Caco-2 (cell line): ENCODE data around the gene GNG7. TPM values are rescaled to one million over a fixed set of nuclear protein-coding genes. Genes with fewer than 3 reads are reported as not detected.

Experiments
- BruUV-seq: library from RNA; stranded (reverse); fragments of 400-500 nt; replicated peaks from 2 replicates; lab custom pipeline; 2021; lab: Mats Ljungman, UMichigan
- CTCF ChIA-PET: fragments of 300-600 bp; sonication (Branson Sonifier 250); formaldehyde crosslinking; loops from one replicate; lab custom pipeline; 2022; ENCODE audit warnings: antibody characterized with exemption; lab: Charles Lee
- POLR2A ChIA-PET: fragments of 300-600 bp; sonication (Branson Sonifier 250); formaldehyde crosslinking; loops from one replicate; lab custom pipeline; 2022; ENCODE audit warnings: antibody characterized with exemption; lab: Charles Lee
- DNase-seq, 2 experiments: peaks; one replicate each; pipeline versions ENCODE4 v3.0.0 to v3.0.0-alpha.2; 2020 to 2022
- H3K27me3 ChIP-seq: replicated peaks from 2 replicates; pipeline ENCODE4 v1.6.0; 2011; ENCODE audit warnings: low read length; ENCODE audit not compliant: control insufficient read depth, insufficient read depth
- H3K36me3 ChIP-seq: 2 replicates; pipeline ENCODE4 v1.5.1; 2011; ENCODE audit warnings: low read length; ENCODE audit not compliant: control insufficient read depth, insufficient read depth
- H3K4me1 ChIP-seq: fragments of 250-450 bp; sonication (Bioruptor Pico); 2 replicates; pipeline ENCODE4 v1.5.1; 2020; ENCODE audit warnings: mild to moderate bottlenecking
- H3K4me3 ChIP-seq: 2 replicates; pipeline ENCODE4 v1.5.1; 2011; ENCODE audit warnings: low read depth, mild to moderate bottlenecking, control low read depth, low read length
- H3K9me3 ChIP-seq: fragments of 250-450 bp; sonication (Bioruptor Pico); 2 replicates; pipeline ENCODE4 v1.5.1; 2020; ENCODE audit warnings: mild to moderate bottlenecking, moderate library complexity
- H3K27ac Mint-ChIP-seq: one replicate; pipeline ENCODE4 v1.8.0; 2022; ENCODE audit warnings: mixed read lengths; ENCODE audit not compliant: unreplicated experiment
- H3K27me3 Mint-ChIP-seq: one replicate; pipeline ENCODE4 v1.8.0; 2022; ENCODE audit warnings: mixed read lengths; ENCODE audit not compliant: insufficient read depth, unreplicated experiment
- H3K36me3 Mint-ChIP-seq: one replicate; pipeline ENCODE4 v1.8.0; 2022; ENCODE audit warnings: mild to moderate bottlenecking, mixed read lengths; ENCODE audit not compliant: insufficient read depth, unreplicated experiment
- H3K4me1 Mint-ChIP-seq: one replicate; pipeline ENCODE4 v1.8.0; 2022; ENCODE audit warnings: low read depth, mixed read lengths; ENCODE audit not compliant: unreplicated experiment
- H3K4me3 Mint-ChIP-seq: one replicate; pipeline ENCODE4 v1.8.0; 2022; ENCODE audit warnings: mild to moderate bottlenecking, moderate library complexity, mixed read lengths; ENCODE audit not compliant: unreplicated experiment
- H3K9me3 Mint-ChIP-seq: one replicate; pipeline ENCODE4 v1.8.0; 2022; ENCODE audit warnings: mixed read lengths; ENCODE audit not compliant: unreplicated experiment
- CTCF ChIP-seq, 2 experiments: fragments of 200-600 bp in 1 of 2; IDR thresholded peaks; 1 replicate in 1 of 2; 2 replicates in 1 of 2; pipeline versions ENCODE4 v1.5.1 to v1.8.0; 2011 to 2022; ENCODE audit warnings: antibody characterized with exemption in 1 of 2, control low read depth in 1 of 2, inconsistent platforms in 1 of 2, low read depth in 1 of 2, low read length in 1 of 2, mild to moderate bottlenecking in 1 of 2, moderate library complexity in 1 of 2; ENCODE audit not compliant: insufficient read depth in 1 of 2, severe bottlenecking in 1 of 2, unreplicated experiment in 1 of 2
- intact Hi-C: fragments of 100-400 bp; cut with micrococcal nuclease; formaldehyde crosslinking; loops from one replicate; pipeline ENCODE4 v1.10.0; 2022; ENCODE audit not compliant: unreplicated experiment
- total RNA-seq: library from RNA; stranded (reverse); gene quantifications from 2 replicates; pipeline ENCODE4 v1.2.3, GENCODE V29; 2022

GNG7 gene
- total RNA-seq, 1 experiment from 2014 or later, result 0.43 TPM

GRCh38 chr19:2487090-2487489, 215.4 kb downstream of the GNG7 start:
- H3K9me3 ChIP-seq, result no peaks in the 10 kb centered on the region
- no peaks in the 10 kb centered on the region for H3K36me3 ChIP-seq
- Mint-ChIP-seq H3K27ac (no peak overlapping the region), H3K9me3 (peaks cover 11% of the 10 kb centered on the region), H3K27me3 (no peaks in the 10 kb centered on the region), H3K4me3 (no peak overlapping the region), H3K36me3 (no peaks in the 10 kb centered on the region), H3K4me1 (peaks cover 9% of the 10 kb centered on the region)
- H3K4me1 ChIP-seq, result peaks cover 11% of the 10 kb centered on the region
- H3K27me3 ChIP-seq, result no peaks in the 10 kb centered on the region
- no TSS peak for BruUV-seq
- no peak for TF ChIP-seq CTCF (IDR thresholded peaks at IDR 0.05; ENCODE audit: insufficient read depth in 1 of 2, low read depth in 1 of 2, low read length in 1 of 2, severe bottlenecking in 1 of 2, unreplicated experiment in 1 of 2)
- ChIA-PET CTCF (no interaction called here), POLR2A (interaction anchor here (0.9 kb wide), 1 partner anchor 11 kb away, joined by 5 read pairs; the partner anchor contains the start of gene GADD45B)
- intact Hi-C loops, result no loop called here
- no peak overlapping the region for H3K4me3 ChIP-seq
- DNase-seq, result no peak

DNA sequence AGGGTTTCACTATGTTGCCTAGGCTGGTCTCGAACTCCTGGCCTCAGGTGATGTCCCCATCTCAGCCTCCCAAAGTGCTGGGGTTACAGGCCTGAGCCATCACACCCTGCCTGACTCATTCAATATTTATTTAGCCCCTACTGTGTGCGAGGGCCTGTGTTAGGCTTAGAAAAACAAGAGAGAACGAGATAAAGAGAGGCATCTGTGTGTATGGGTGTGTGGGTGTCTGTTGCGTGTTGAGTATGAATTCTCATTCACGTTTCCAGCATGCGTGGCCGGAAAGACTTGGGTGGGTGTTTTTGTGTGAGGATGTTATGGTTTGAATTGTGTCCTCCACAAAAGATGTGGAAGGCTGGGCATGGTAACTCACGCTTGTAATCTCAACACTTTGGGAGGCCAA, 217.1 kb downstream of the GNG7 start:
- peaks cover 5% of the 10 kb centered on the region for H3K36me3 Mint-ChIP-seq
- POLR2A ChIA-PET, result interaction anchor here (0.7 kb wide), 1 partner anchor 252 kb away, joined by 3 read pairs; no protein-coding TSS in a partner anchor
- TF ChIP-seq CTCF (IDR thresholded peaks at IDR 0.05; ENCODE audit: insufficient read depth in 1 of 2, low read depth in 1 of 2, low read length in 1 of 2, severe bottlenecking in 1 of 2, unreplicated experiment in 1 of 2), result no peak

DNA sequence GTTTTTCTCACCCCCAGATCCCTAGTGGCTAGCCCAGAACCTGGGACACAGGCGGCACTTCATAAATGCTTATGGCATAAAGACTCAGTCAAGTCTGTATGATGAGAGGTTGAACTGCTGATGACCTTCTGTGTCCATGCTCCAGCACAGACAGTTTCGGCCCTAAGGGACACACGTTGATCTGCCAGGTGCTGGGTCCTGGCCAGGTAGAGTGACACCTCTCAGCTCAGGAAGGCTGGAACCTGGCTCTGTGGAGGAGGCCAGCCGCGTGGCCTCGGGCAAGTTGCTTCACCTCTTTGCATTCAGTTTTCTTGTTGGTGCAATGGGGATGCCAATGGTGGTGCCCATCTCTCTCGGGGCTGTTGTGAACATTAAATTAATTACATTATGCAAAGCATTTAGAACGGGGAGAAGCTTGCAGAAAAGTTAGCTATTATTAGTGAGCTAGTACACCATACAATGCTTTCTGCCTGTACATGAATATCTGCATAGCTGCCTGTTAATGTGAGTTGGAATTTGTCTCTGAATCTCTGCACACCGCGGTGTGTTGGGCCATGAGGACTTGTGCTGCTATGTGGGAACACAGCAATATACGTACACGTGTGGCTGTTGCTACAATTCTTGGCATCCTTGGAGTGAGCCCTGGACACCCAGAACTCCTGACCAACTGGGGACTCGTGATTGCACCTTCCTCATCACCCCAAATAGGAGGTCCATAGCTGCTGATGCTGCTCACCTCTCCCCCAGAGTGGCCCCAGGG, 218.1 kb downstream of the GNG7 start:
- BruUV-seq, result no TSS peak
- intact Hi-C loops, result no loop called here
- no peak overlapping the region for H3K4me3 Mint-ChIP-seq
- no peaks in the 10 kb centered on the region for H3K27me3 Mint-ChIP-seq
- Histone ChIP-seq H3K27me3 (no peaks in the 10 kb centered on the region), H3K36me3 (no peaks in the 10 kb centered on the region), H3K4me1 (no peaks in the 10 kb centered on the region), H3K4me3 (no peak overlapping the region), H3K9me3 (no peaks in the 10 kb centered on the region)
- no peaks in the 10 kb centered on the region for H3K4me1 Mint-ChIP-seq
- no peak for DNase-seq
- H3K36me3 Mint-ChIP-seq, result peaks cover 12% of the 10 kb centered on the region
- peaks cover 11% of the 10 kb centered on the region for H3K9me3 Mint-ChIP-seq
- no peak overlapping the region for H3K27ac Mint-ChIP-seq
- POLR2A ChIA-PET, result interaction anchor here (1.3 kb wide), 1 partner anchor 8 kb away, joined by 8 read pairs; the partner anchor contains the start of gene GADD45B
- no peak for TF ChIP-seq CTCF (IDR thresholded peaks at IDR 0.05; ENCODE audit: insufficient read depth in 1 of 2, low read depth in 1 of 2, low read length in 1 of 2, severe bottlenecking in 1 of 2, unreplicated experiment in 1 of 2)
- CTCF ChIA-PET, result interaction anchor here (0.7 kb wide), 1 partner anchor 41 kb away, joined by 3 read pairs; no protein-coding TSS in a partner anchor

More for the DNA sequence above, 217.1 kb downstream of the GNG7 start:
- H3K4me1 ChIP-seq, result no peaks in the 10 kb centered on the region
- intact Hi-C loops, result no loop called here
- Mint-ChIP-seq H3K4me1 (no peaks in the 10 kb centered on the region), H3K27me3 (no peaks in the 10 kb centered on the region), H3K4me3 (no peak overlapping the region), H3K27ac (no peak overlapping the region), H3K9me3 (peaks cover 11% of the 10 kb centered on the region)
- no peaks in the 10 kb centered on the region for H3K9me3 ChIP-seq
- H3K27me3 ChIP-seq, result no peaks in the 10 kb centered on the region
- DNase-seq, result no peak
- H3K36me3 ChIP-seq, result no peaks in the 10 kb centered on the region
- CTCF ChIA-PET, result no interaction called here
- H3K4me3 ChIP-seq, result no peak overlapping the region
- no TSS peak for BruUV-seq
